KOPT-K1 (cell line): ENCODE results near the gene ATXN7.

Experiments
- H3K27ac ChIP-seq: fragments of 200-600 bp; sonication (generic); 2 replicates; pipeline ENCODE4 v1.5.1; 2016; ENCODE audit warnings: antibody characterized with exemption, mild to moderate bottlenecking, low read depth, low read length; ENCODE audit not compliant: poor library complexity, severe bottlenecking
- H3K36me3 ChIP-seq: fragments of 200-600 bp; sonication (generic); 2 replicates; pipeline ENCODE4 v1.5.1; 2017; ENCODE audit warnings: antibody characterized with exemption, mild to moderate bottlenecking, low read length, moderate library complexity; ENCODE audit not compliant: insufficient read depth
- H3K9me3 ChIP-seq: fragments of 200-600 bp; sonication (generic); 2 replicates; pipeline ENCODE4 v1.5.1; 2017; ENCODE audit warnings: antibody characterized with exemption, low read length, mild to moderate bottlenecking; ENCODE audit not compliant: insufficient read depth, poor library complexity, severe bottlenecking

ATXN7 gene

GRCh38 chr3:64049832-64050231 is 186.2 kb downstream of the ATXN7 start:
- no peak overlapping the region for H3K27ac ChIP-seq
- H3K9me3 ChIP-seq, result no peaks in the 10 kb centered on the region
- no peaks in the 10 kb centered on the region for H3K36me3 ChIP-seq
